Activated CD8-positive, alpha-beta memory T cell treated with anti-CD3 and anti-CD28 coated beads, Interleukin-2, amount 50 U/mL, for 1 hour (primary cell): ENCODE data around the gene ATRN.
"Not testable (repeated sequence)": the region's sequence is repeated elsewhere in the genome, so short reads cannot be mapped to it uniquely, and the experiment has no call there.

ENCODE experiments used
- DNase-seq: peaks from one replicate; pipeline ENCODE4 v3.0.0-alpha.2; 2020; ENCODE audit errors: extremely low read depth

The ATRN gene

DNA sequence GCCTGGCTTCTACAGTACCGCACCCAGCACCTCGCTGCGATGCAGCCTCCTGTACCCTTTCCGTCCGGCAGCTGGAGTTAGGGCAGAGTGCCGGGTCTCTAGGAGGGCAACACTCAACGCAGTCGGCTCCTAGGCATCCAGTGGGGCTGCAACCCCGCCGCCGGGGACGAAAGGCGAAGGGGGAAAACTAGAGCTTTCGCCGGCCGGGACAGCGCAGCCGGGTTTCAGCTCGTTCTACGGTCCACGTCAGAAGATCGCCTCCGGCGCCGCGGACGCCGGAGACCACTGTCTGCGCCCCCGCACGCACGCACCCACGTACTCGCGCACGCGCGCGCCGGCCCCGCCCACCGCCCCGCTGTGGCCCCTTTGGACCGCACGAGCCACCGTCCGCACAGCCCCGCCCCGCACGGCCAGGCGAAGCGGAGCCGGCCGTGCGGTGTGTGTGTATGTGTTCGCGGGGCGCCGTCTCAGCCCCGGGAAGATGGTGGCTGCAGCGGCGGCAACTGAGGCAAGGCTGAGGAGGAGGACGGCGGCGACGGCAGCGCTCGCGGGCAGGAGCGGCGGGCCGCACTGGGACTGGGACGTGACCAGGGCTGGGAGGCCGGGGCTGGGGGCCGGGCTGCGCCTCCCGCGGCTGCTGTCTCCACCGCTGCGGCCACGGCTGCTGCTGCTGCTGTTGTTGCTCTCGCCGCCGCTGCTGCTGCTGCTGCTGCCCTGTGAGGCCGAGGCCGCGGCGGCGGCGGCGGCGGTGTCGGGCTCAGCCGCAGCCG lies at the start of gene ATRN:
Gene ATRN, plus strand, starts transcription at position 392 of the 770 bp plus-strand sequence. Its CDS starts 90 bp downstream, at position 482.
- DNase-seq = peak; percentile 38

- DNase-seq = no peak
Observed at GRCh38 chr20:3421985-3422384, 48.8 kb upstream of the ATRN start.

GRCh38 chr20:3423126-3423525 lies 47.7 kb upstream of the ATRN start:
- DNase-seq = no peak

DNA sequence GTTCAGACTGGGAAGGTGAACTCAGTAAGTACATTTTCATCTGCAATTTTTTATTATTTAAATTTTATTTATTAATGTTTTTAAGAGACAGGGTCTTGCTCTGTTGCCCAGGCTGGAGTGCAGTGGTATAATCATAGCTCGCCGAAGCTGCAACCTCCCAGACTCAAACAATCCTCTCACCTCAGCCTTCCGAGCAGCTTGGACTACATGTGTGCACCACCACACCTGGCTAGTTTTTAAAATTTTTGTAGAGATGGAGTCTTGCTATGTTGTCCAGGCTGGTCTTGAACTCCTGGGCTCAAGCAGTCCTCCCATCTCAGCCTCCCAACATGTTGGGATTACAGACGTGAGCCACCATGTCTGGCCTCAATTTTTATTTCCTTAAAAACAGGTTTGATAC lies 44.1 kb upstream of the ATRN start:
- DNase-seq = not testable (repeated sequence)

DNA sequence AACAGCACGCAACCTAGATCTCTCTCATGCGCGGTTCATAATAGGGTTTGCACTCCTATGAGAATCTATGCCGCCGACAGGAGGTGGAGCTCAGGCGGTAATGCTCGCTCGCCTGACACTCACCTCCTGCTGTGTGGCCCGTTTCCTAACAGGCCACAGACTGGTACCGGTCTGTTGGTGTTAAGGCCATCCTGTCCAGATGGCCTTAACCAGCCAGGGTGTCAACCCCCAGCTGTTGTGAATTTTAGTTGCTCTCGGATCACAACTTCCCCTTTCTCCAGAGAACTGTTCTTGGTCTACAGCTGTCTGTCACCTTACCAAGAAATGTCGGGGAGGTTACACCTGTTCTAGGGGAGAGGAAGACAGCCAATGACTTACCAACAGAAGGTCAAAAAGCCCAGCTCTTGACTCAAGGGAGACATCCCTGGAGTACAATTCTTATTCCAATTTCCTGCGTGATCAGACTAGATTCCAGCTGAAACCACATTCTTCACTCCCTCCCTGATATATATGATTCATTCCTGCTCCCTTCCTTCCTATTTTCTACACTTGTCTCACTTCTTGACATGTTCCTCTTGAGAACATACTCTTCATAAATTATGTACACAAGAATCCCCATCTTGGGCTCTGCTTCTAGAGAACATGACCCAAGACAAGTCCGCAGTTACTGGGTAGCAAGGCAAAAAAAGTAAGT lies 40.3 kb upstream of the ATRN start:
- no peak for DNase-seq

DNA sequence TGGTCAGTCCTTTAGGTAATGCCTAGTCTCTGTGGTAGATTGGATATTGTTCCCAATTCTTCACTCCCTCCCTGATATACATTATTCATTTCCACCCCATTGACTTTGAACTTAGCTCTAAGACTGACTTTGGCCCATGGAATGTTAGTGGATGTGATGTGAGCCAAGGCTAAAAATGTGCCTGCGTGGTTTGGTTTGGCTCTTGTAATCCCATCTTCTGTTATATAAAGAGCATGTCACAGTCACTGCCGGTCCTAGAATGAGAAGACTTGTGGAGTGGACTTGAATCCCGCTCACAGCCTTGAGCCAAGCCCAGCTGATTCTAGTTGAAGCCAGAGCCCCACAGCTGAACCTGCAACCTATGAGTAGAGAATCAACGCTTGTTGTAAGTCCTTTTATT lies 39.7 kb upstream of the ATRN start:
- DNase-seq = no peak

GRCh38 chr20:3432844-3433243 lies 38.0 kb upstream of the ATRN start:
- DNase-seq = no peak

DNA sequence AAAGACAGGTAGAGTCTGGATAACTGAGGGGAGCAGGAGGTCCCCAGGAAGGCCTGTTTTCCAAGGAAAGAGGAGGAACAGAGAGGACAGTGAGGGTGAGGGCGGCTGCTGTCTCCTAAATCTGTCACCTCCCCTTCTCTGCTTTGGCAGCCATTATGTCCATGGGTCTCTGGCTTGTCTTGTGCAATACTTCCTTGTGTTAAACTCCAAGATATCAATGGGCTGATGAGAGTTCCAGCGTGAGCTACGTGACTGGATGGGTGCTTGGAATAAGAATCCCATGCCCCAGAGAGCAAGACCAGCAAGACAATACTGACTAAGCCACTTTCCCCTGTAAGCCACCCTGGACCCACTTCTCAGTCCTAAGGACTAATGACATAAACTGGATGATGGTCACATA lies 37.1 kb upstream of the ATRN start:
- no peak for DNase-seq

- DNase-seq = no peak
Observed at GRCh38 chr20:3434232-3434631, 36.6 kb upstream of the ATRN start.

DNA sequence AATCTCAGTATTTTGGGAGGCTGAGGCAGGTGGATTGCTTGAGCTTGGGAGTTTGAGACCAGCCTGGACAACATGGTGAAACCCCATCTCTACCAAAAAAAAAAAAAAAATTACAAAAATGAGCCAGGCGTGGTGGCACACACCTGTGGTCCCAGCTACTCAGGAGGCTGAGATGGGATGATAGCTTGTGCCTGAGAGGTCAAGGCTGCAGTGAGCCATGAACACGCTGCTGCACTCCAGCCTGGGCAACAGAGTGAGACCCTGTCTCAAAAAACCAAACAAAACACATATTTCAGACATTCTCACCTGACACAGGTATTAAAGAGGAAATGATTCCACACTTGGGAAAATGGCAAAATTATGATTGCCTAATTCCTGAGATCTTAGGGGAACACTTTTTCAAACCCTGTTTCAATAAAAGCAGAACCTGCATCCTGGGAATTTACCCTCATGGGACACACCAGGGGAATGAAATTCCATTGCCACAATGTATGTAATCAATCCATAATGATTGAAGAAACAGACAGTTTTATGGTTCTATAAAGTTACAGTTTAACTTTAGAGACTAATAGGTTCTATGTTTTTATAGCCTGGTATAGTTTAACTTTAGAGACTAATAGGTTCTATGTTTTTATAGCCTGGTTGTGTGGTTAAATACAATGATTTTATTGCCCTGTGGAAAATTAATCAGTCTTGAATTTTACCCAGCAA lies 33.8 kb upstream of the ATRN start:
- DNase-seq = no peak

- DNase-seq = no peak
Observed at GRCh38 chr20:3446779-3447178, 24.0 kb upstream of the ATRN start.

- DNase-seq = no peak
Observed at GRCh38 chr20:3447321-3447720, 23.5 kb upstream of the ATRN start.

- no peak for DNase-seq
Observed at GRCh38 chr20:3449319-3449718, 21.5 kb upstream of the ATRN start.

DNA sequence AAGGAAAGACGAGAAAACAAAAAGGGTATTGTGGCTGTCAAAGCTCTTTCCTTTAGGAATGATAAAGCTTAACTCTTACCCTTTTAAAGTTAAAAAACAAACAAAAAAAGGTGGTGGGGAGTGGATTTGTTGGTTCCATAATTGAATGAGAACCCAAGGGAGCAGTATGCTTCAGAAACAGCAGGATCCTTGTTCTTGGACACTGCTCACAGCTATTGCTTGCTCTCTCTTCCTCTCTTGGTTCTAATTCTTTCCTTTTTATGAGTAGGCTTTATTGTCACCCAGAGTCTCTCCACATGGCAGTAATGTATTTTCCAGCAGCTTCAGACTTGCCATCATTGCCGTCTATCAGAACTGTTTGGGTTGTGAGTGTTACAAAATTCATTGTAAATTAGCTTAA lies 18.7 kb upstream of the ATRN start:
- no peak for DNase-seq

- no peak for DNase-seq
Observed at GRCh38 chr20:3452690-3453089, 18.1 kb upstream of the ATRN start.

DNA sequence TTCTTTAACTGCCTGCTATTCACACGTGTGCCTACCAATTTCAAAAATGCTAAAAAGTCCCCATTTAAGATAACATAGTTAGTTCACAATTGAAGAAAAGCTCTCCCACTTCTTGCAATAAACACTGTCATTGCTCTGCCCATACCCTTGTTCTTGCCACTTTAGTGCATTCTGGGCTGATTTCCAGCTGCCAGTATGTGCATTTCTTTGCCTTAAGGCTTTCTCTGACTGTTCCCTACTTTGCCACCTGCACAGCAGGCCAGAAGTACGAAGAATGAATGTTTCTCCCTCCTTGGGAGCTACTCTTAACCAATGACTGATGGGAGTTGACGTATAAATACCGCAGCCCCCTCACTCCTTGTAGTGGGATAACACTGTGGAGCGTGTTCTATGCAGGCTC lies 16.0 kb upstream of the ATRN start:
- no peak for DNase-seq

- DNase-seq = no peak
Observed at GRCh38 chr20:3456648-3457047, 14.2 kb upstream of the ATRN start.

DNA sequence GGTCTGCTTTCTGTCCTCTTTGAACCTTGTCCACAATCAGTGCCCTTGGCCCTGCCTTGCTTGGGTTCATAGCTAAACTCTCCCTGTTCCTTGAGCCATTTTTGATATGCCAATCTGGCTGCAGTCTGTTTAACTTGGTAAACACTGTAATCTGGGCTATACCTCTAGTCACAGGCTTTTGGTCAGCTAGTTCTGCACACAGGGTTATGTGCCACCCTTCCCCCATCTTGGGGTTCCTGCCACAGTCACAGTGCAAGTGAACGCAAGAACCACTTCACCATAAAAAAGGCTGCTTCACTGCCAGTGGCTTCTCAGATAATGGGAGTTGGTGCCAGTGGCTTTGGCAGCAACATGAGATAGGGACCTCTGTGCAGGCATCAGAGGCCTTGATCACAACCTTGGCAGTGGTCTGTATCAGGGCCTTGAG lies 10.9 kb upstream of the ATRN start:
- no peak for DNase-seq

DNA sequence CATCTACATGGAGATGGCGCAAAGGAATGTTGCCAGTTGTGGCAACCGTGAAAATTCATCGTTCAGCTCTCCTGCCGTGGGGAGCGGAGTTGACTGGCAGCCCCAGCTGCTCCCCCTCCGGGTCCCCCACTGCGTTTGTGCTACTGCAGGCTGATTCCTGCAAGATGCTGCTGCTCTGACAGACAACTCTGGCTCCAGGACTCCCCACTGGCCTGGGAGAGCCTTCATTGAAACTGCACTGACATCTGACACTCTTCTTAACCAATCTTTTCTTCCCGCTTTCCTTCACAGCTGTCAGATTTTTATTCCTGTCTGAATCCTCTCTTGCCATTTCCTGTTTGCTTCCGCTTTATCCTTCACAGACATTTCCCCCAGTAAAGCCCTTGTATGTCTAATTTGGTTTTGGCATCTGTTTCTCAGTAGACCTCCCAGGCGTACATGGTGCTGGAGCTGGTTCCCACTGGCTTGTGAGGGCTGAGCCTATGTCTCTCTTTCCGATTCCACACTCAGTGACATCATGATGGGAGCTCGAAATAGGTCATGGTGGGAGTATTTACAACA lies 9.5 kb upstream of the ATRN start:
- no peak for DNase-seq

GRCh38 chr20:3461911-3462677 lies 8.7 kb upstream of the ATRN start:
- DNase-seq = no peak

GRCh38 chr20:3464166-3464565 lies 6.7 kb upstream of the ATRN start:
- no peak for DNase-seq

DNA sequence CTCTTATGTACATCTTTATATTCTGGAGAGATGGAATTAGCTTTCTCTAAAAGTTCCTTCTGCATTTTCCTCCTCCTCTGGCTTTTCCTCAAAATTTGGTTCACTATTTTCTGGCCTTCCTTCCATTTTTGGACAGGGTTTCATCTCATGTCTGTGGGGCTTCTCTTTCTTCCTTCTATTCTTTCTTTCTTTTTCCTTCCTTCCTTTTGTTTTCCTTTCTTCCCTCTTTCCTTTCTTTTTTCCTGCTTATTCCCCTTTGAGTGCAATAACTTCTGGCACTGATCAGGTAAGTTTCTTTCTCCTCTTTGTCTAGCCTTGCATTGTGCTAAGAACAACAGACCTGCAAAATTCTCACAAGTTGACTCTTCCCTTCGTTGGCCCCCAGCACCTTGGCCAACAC lies 5.5 kb upstream of the ATRN start:
- DNase-seq = no peak
